Liver (tissue), 3 donors: Measurements from ENCODE around the gene NEIL1.

Experiments
- CTCF ChIP-seq: fragments of 150-350 bp; IDR thresholded peaks from 2 replicates; pipeline ENCODE4 v1.5.1; 2017; ENCODE audit warnings: improper control_type of control experiment, low read depth, low read length; ENCODE audit not compliant: missing input control
- EGR1 ChIP-seq, 2 donors: IDR thresholded peaks; 2 replicates each; pipeline ENCODE4 v1.6.1; 2016 to 2018; ENCODE audit warnings: antibody characterized with exemption in 2 of 2, low read depth in 2 of 2
- FOXA1 ChIP-seq: IDR thresholded peaks from 2 replicates; pipeline ENCODE4 v1.6.1; 2016; ENCODE audit warnings: antibody characterized with exemption
- JUND ChIP-seq, 2 donors: IDR thresholded peaks; 2 replicates each; pipeline ENCODE4 v1.6.1; 2016; ENCODE audit warnings: antibody characterized with exemption in 2 of 2
- REST ChIP-seq: IDR thresholded peaks from 2 replicates; pipeline ENCODE4 v1.6.1; 2016; ENCODE audit warnings: antibody characterized with exemption, mild to moderate bottlenecking
- RXRA ChIP-seq, 2 donors: IDR thresholded peaks; 2 replicates each; pipeline ENCODE4 v1.6.1; 2017 to 2018; ENCODE audit warnings: antibody characterized with exemption in 2 of 2, mild to moderate bottlenecking in 1 of 2
- SP1 ChIP-seq: IDR thresholded peaks from 2 replicates; pipeline ENCODE4 v1.6.1; 2018; ENCODE audit warnings: antibody characterized with exemption, mild to moderate bottlenecking
- TAF1 ChIP-seq: conservative IDR thresholded peaks from 2 replicates; pipeline ENCODE4 v1.6.1; 2016; ENCODE audit warnings: antibody characterized with exemption, mild to moderate bottlenecking
- YY1 ChIP-seq: IDR thresholded peaks from 2 replicates; pipeline ENCODE4 v1.6.1; 2016; ENCODE audit warnings: antibody characterized with exemption, mild to moderate bottlenecking
- ZBTB33 ChIP-seq: IDR thresholded peaks from 2 replicates; pipeline ENCODE4 v1.6.1; 2016; ENCODE audit warnings: antibody characterized with exemption
- TF ChIP-seq, protein P1 (sequence below): IDR thresholded peaks from 2 replicates; pipeline ENCODE4 v1.6.1; 2016; ENCODE audit warnings: antibody characterized with exemption
- donor health status: healthy.
- donor health status: healthy.

- TF ChIP-seq CTCF: no peak
- TF ChIP-seq YY1: no peak
- no peak for TF ChIP-seq JUND (IDR thresholded peaks at IDR 0.05)
- TF ChIP-seq ZBTB33: no peak
- TF ChIP-seq, protein P1, sequence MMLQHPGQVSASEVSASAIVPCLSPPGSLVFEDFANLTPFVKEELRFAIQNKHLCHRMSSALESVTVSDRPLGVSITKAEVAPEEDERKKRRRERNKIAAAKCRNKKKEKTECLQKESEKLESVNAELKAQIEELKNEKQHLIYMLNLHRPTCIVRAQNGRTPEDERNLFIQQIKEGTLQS: no peak
- no peak for TF ChIP-seq TAF1
- TF ChIP-seq EGR1 (IDR thresholded peaks at IDR 0.05; ENCODE audit: low read depth in 2 of 2): no peak
- no peak for TF ChIP-seq FOXA1
- no peak for TF ChIP-seq RXRA (IDR thresholded peaks at IDR 0.05)
- TF ChIP-seq SP1: no peak
- TF ChIP-seq REST: no peak
Observed at GRCh38 chr15:75352186-75353080, 5.6 kb downstream of the NEIL1 start.
